Measurements from ENCODE around the gene MEPE. TPM values are rescaled to one million over a fixed set of nuclear protein-coding genes. Genes with fewer than 3 reads are reported as not detected.

The MEPE gene
- total RNA-seq, 4 donors from 2014 or later = not detected

DNA sequence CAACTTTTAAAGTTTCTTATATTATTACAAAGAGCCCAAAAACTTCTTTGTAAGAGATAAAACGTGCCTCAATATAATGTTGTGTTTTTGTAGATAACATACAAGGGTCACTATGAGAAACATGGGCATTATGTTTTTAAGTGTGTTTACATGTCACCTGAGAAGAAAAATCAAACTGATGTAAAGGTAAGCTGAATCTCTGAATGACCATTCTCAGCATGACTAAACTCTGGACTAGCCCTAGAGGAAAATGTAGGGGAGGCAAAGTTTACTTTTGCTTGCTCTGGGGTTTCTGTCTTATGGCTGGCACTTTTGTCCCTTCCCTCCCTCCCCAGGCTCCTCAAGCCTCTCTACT is 6.8 kb downstream of the MEPE start:
- TF ChIP-seq, protein P1, sequence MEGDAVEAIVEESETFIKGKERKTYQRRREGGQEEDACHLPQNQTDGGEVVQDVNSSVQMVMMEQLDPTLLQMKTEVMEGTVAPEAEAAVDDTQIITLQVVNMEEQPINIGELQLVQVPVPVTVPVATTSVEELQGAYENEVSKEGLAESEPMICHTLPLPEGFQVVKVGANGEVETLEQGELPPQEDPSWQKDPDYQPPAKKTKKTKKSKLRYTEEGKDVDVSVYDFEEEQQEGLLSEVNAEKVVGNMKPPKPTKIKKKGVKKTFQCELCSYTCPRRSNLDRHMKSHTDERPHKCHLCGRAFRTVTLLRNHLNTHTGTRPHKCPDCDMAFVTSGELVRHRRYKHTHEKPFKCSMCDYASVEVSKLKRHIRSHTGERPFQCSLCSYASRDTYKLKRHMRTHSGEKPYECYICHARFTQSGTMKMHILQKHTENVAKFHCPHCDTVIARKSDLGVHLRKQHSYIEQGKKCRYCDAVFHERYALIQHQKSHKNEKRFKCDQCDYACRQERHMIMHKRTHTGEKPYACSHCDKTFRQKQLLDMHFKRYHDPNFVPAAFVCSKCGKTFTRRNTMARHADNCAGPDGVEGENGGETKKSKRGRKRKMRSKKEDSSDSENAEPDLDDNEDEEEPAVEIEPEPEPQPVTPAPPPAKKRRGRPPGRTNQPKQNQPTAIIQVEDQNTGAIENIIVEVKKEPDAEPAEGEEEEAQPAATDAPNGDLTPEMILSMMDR (IDR thresholded peaks at IDR 0.05) = no peak
- ATAC-seq (ENCODE audit: low FRiP score) (no peak), DNase-seq (ENCODE audit: low spot score) (no peak)

DNA sequence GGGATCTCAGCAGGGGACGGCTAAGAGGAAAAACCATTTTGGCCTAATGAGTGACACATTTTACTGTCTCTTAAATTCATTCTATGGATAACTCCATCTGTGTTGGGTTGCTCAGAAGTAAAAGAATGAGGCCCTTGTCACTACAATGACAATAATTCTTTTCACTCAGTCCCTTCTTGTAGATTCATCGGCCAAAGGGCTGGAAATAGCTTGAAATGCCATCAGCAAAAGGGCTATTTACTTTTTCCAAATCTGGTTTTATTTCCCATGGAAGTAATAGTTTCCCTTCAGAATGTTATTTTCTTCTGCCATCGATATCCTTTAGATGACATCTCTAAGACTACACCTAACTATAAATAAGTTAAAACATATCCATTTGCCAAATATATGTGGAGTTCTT is 7.4 kb downstream of the MEPE start:
- ATAC-seq (ENCODE audit: low FRiP score) (no peak), DNase-seq (ENCODE audit: low spot score) (no peak)
- TF ChIP-seq, protein P1 (IDR thresholded peaks at IDR 0.05) = no peak

DNA sequence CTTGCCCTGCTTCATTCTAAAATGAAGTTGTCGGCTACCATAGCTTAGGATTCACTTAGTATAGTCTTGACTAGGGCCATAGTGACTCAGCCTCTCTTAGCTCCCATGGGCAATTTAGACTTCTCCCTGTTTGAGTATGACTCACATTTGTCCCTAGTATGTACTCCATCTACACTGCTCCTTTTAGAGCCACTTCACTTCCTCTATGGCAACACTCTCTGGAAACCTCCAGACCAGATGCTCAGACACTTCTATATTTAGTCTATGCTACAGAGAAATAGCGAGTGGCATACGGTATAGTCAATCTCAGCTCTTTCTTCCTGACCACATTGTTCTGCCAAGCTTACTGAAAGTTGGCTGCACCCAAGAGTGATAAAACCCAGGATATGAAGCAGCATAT is 11.2 kb downstream of the MEPE start:
- ATAC-seq (ENCODE audit: low FRiP score) = peak; percentile 76
- no peak for DNase-seq (ENCODE audit: low spot score)
- TF ChIP-seq, protein P1 (IDR thresholded peaks at IDR 0.05) = no peak

DNA sequence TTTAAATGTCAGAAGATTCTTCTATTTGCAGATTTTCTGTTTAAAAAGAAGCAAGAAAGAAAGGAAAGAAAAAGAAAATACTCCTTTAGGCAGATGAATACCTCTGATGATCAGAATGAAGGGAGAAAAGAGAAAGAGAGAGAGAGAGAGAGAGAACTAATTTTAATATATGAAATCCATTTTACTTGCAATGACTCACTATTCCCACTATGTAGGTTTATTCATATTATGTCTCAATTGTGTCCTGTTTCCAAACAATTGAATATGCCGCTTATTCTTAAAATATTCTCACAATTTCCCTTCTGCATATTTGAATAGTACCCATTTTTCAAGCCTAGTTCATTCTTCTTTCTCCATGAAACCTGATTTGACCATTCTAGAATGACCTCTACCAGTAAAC is 11.7 kb downstream of the MEPE start:
- ATAC-seq (ENCODE audit: low FRiP score) (no peak), DNase-seq (ENCODE audit: low spot score) (no peak)
- TF ChIP-seq, protein P1 (IDR thresholded peaks at IDR 0.05) = no peak

DNA sequence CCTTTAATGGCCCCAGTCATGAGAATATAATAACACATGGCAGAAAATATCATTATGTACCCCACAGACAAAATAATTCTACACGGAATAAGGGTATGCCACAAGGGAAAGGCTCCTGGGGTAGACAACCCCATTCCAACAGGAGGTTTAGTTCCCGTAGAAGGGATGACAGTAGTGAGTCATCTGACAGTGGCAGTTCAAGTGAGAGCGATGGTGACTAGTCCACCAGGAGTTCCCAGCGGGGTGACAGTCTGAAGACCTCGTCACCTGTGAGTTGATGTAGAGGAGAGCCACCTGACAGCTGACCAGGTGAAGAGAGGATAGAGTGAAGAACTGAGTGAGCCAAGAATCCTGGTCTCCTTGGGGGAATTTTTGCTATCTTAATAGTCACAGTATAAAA is 13.5 kb downstream of the MEPE start:
- TF ChIP-seq, protein P1 (IDR thresholded peaks at IDR 0.05) = no peak
- no peak for ATAC-seq (ENCODE audit: low FRiP score)
- DNase-seq (ENCODE audit: low spot score) = no peak

DNA sequence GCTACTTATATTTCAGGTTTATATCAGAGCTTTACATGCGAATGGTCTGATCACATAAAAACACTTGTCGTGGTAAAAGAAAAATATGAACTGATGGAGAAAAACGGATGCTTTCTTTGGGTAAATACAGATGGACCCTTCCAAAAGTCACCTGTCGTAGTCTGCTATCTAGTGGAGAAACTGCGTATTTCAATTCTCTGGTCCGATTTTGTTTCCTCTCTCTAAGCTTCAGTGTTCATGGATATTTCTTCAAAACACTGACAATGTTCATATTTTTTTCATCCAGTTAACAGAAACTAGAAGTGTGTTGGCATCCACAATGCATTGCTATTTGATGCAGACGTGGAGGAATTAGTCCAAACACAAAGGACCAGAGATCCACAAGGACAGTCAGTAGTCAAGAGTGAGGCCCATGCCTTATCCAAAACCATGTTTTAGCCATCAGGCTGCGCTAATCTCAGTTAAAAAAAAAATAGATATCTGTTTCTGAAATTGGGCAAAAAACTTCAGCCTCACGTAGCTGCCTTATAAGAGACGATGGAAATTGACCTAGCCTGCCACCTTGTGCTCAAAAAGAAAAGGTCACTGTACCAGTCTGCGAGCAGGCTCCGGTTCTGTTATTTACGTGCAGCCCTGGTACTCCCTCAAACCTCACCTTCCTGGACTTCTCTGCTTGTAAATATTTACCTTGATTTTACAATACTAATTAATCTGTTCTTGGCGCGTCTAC is 16.0 kb downstream of the MEPE start:
- TF ChIP-seq, protein P1 (IDR thresholded peaks at IDR 0.05) = peak in 1 of 3 donors; percentile 51
- DNase-seq (ENCODE audit: low spot score) = no peak
- peak; percentile 76 for ATAC-seq (ENCODE audit: low FRiP score)

DNA sequence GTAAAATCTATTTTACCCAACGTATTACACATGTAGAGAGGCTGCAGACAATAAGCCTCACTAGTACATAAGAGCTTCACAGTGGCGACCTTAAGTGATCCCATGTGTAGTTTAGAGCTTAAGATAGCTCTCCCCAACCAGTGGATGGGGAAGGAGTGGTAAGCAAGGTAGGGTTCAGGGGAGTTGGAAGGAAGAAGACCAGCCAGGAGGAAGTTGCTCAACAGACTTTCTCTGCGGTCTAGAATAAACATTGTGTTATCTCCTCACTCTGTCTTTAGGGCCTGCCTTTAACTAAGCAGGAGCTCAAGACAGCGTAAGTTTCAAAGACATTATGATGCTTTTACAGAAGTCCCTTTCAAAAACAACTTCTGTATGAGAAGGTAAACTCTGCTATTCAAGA is 16.8 kb downstream of the MEPE start:
- ATAC-seq (ENCODE audit: low FRiP score) (no peak), DNase-seq (ENCODE audit: low spot score) (no peak)
- TF ChIP-seq, protein P1 (IDR thresholded peaks at IDR 0.05) = no peak

All from omental fat pad (tissue), 4 donors.